Loucy (cell line): ENCODE measurements around the gene AP1AR.
A peak's percentile ranks its signal among the peaks of the same experiment; 100 is the strongest.

Experiments used
- H2AFZ ChIP-seq: fragments of 200-600 bp; sonication (generic); 2 replicates; pipeline ENCODE4 v1.6.0; 2016; ENCODE audit warnings: antibody characterized with exemption, mild to moderate bottlenecking, low read length, moderate library complexity
- H3F3A ChIP-seq: fragments of 200-600 bp; 2 replicates; pipeline ENCODE4 v1.6.0; 2016; ENCODE audit warnings: antibody characterized with exemption, low read depth, mild to moderate bottlenecking
- H3K27me3 ChIP-seq: fragments of 200-600 bp; sonication (generic); 2 replicates; pipeline ENCODE4 v1.6.1; 2014; ENCODE audit warnings: low read length, mild to moderate bottlenecking; ENCODE audit not compliant: insufficient read depth, poor library complexity, severe bottlenecking
- H3K36me3 ChIP-seq: fragments of 200-600 bp; sonication (generic); 2 replicates; pipeline ENCODE4 v1.6.1; 2016; ENCODE audit warnings: low read length; ENCODE audit not compliant: insufficient read depth
- H3K4me1 ChIP-seq: fragments of 200-600 bp; sonication (generic); 2 replicates; pipeline ENCODE4 v1.5.1; 2014; ENCODE audit warnings: low read length, mild to moderate bottlenecking; ENCODE audit not compliant: insufficient read depth, poor library complexity, severe bottlenecking
- H3K4me2 ChIP-seq: fragments of 200-600 bp; sonication (generic); 2 replicates; pipeline ENCODE4 v1.6.0; 2014; ENCODE audit warnings: antibody characterized with exemption, low read length, low read depth, mild to moderate bottlenecking; ENCODE audit not compliant: poor library complexity, severe bottlenecking
- H3K4me3 ChIP-seq: fragments of 200-600 bp; sonication (generic); 2 replicates; pipeline ENCODE4 v1.5.1; 2014; ENCODE audit warnings: low read length, mild to moderate bottlenecking, mixed read lengths; ENCODE audit not compliant: poor library complexity, severe bottlenecking
- H3K79me2 ChIP-seq: fragments of 200-600 bp; sonication (generic); 2 replicates; pipeline ENCODE4 v1.6.1; 2014; ENCODE audit warnings: low read length; ENCODE audit not compliant: insufficient read depth
- H3K9ac ChIP-seq: fragments of 200-600 bp; sonication (generic); 2 replicates; pipeline ENCODE4 v1.6.0; 2014; ENCODE audit warnings: mild to moderate bottlenecking, low read depth, low read length, moderate library complexity; ENCODE audit not compliant: poor library complexity, severe bottlenecking
- H3K9me2 ChIP-seq: fragments of 200-600 bp; sonication (generic); replicated peaks from 2 replicates; pipeline ENCODE4 v1.6.1; 2016; ENCODE audit warnings: low read depth, low read length, mixed read lengths
- H3K9me3 ChIP-seq: fragments of 200-600 bp; sonication (generic); 2 replicates; pipeline ENCODE4 v1.6.1; 2014; ENCODE audit warnings: mild to moderate bottlenecking, antibody characterized with exemption, low read length, low read depth; ENCODE audit not compliant: insufficient read depth
- H4K20me1 ChIP-seq: fragments of 200-600 bp; sonication (generic); 2 replicates; pipeline ENCODE4 v1.6.0; 2014; ENCODE audit warnings: antibody characterized with exemption, low read length, mild to moderate bottlenecking; ENCODE audit not compliant: insufficient read depth, poor library complexity, severe bottlenecking
- CTCF ChIP-seq: fragments of 200-600 bp; sonication (generic); conservative IDR thresholded peaks from 2 replicates; pipeline ENCODE4 v1.5.1; 2014; ENCODE audit warnings: mild to moderate bottlenecking, antibody characterized with exemption, low read length
- EZH2phosphoT487 ChIP-seq: fragments of 200-600 bp; IDR thresholded peaks from 2 replicates; pipeline ENCODE4 v1.6.1; 2018; ENCODE audit warnings: antibody characterized with exemption, mild to moderate bottlenecking, moderate library complexity, borderline replicate concordance

Gene AP1AR

DNA sequence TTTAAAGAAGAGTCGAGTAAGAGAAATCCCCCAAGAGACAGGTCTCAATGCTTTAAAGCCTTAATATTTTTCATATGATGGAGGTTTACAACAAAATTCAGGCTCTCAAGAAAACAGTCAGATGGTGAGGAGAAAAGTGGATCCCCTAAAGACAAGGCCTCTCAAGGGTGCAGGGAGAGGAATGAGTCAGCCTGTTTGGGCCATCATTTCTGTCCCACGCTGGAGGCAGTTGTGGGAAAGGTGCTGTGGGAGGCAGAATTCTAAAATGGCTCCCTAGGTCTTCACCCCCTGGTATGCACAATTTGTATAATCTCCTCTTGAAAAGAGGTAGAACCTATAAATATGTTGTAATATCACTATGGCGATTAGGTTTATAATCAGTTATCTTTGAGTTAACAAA lies 58.8 kb downstream of the AP1AR start:
- H2AFZ ChIP-seq = peak overlapping the region; percentile 27; the same call in 1 of the 2 replicates
- peaks cover 11% of the 10 kb centered on the region for H3K79me2 ChIP-seq
- H4K20me1 ChIP-seq = no peaks in the 10 kb centered on the region
- no peak overlapping the region for H3K9ac ChIP-seq
- no peak overlapping the region for H3K4me2 ChIP-seq
- H3K36me3 ChIP-seq = no peaks in the 10 kb centered on the region
- TF ChIP-seq EZH2phosphoT487 (no peak), CTCF (no peak)
- H3K4me3 ChIP-seq = no peak overlapping the region
- H3F3A ChIP-seq = no peaks in the 10 kb centered on the region
- H3K9me3 ChIP-seq = no peaks in the 10 kb centered on the region
- peaks cover 26% of the 10 kb centered on the region for H3K4me1 ChIP-seq
- no peaks in the 10 kb centered on the region for H3K27me3 ChIP-seq
- no peaks in the 10 kb centered on the region for H3K9me2 ChIP-seq

DNA sequence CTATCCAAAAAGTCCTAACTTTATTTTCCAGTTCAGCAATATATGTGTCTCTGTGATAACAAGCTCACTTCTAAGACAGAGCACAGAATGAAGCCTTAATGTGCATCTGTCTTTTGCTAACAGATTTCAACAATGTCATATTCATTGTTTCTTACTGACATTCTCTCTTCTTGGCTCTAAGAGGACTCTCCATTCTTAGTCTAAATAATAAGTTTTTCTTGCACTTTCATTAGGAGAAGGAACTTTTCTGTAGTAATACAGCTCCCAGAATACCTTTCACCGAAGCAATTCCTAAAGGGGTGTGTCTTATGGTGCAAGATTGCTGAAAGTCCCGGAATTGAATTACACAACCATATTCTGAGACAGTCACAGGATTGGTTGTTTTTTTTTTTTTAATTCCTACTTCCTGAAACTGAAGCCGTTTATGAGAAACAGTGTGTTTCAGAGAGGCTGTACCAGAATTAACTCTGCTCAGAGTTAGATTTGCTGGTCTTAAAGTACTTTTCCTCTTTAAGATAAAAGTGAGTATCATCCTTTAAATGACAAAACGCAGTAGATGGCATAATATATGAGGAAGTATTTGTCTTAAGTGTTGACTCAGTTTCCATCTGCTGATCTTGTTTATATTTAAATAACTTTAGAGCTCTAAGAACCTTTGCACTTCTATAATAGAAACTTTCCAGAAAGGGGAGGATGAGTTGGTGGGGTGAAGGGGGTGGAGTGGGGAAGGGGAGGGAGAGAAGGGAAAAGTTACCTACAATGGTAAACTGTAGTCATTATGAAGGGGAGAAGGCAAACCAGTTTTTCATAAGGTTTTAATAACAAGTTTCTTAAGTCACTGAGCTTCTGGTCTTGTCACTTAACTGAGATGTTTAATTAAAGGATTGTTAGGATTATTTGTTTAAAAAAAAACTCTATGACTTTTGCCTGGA lies 65.6 kb downstream of the AP1AR start, which contains the start of gene ALPK1:
ALPK1 (plus strand) TSS at position 421 of the 932 bp plus-strand sequence.
- TF ChIP-seq EZH2phosphoT487 (no peak), CTCF (no peak)
- Histone ChIP-seq H3K79me2 (peaks cover 24% of the 10 kb centered on the region), H3K27me3 (no peaks in the 10 kb centered on the region), H3K9ac (peak within 1 kb of the TSS; percentile 81), H3K36me3 (no peaks in the 10 kb centered on the region), H2AFZ (peak within 1 kb of the TSS; percentile 83), H3K9me3 (no peaks in the 10 kb centered on the region), H3K4me3 (peak within 1 kb of the TSS; percentile 78), H3F3A (0 out of 2 replicates have a peak, but pooled peaks cover 2% of the 10 kb centered on the region), H3K4me1 (peaks cover 43% of the 10 kb centered on the region), H3K9me2 (no peaks in the 10 kb centered on the region), H3K4me2 (peak within 1 kb of the TSS; percentile 77), H4K20me1 (no peaks in the 10 kb centered on the region)

DNA sequence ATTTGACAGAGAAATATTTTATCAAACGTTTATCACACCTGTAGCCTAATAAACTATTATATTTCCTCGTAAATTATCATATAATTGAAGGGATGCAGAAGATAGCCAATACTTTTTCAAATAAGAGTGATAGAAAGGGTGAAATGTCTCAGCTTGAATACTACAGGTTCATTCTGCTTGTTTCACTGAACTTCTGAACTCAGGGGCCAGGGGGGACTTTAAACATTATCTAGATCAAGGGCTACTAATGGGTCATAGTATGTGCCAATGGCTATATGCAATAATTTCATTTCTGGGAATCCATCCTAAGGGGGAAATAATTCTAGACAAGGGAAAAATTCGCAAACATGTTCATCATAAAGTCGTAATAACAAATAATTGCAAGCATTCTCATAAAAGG lies 68.1 kb downstream of the AP1AR start:
- H3K9ac ChIP-seq = peak overlapping the region; percentile 81
- peak overlapping the region; percentile 78 for H3K4me3 ChIP-seq
- H3K4me1 ChIP-seq = peaks cover 54% of the 10 kb centered on the region
- H3K9me2 ChIP-seq = no peaks in the 10 kb centered on the region
- peak overlapping the region; percentile 77 for H3K4me2 ChIP-seq
- no peak overlapping the region for H2AFZ ChIP-seq
- peaks cover 24% of the 10 kb centered on the region for H3K79me2 ChIP-seq
- H3K9me3 ChIP-seq = no peaks in the 10 kb centered on the region
- no peaks in the 10 kb centered on the region for H3K36me3 ChIP-seq
- no peak for TF ChIP-seq CTCF
- no peak for TF ChIP-seq EZH2phosphoT487
- no peaks in the 10 kb centered on the region for H4K20me1 ChIP-seq
- no peaks in the 10 kb centered on the region for H3K27me3 ChIP-seq
- 0 out of 2 replicates have a peak, but pooled peaks cover 2% of the 10 kb centered on the region for H3F3A ChIP-seq
